K562 (cell line): ENCODE measurements around the gene TSPAN15. TPM values are rescaled to one million over a fixed set of nuclear protein-coding genes. Genes with fewer than 3 reads are reported as not detected.

Source experiments
- ATAC-seq: fragments of 200-7000 bp; cut with Tn5 transposase; 3 replicates; pipeline ENCODE4 v1.9.1; 2020; ENCODE audit warnings: moderate library complexity
- BruUV-seq: library from RNA; stranded (reverse); fragments of 400-500 nt; replicated peaks from 2 replicates; lab custom pipeline; 2021; lab: Mats Ljungman, UMichigan
- CTCF ChIA-PET: fragments of 300-600 bp; formaldehyde crosslinking; extraction: SDS; loops from one replicate; lab custom pipeline; 2021; ENCODE audit warnings: low intra/inter-chr PET ratio; lab: Yijun Ruan, JAX
- POLR2A ChIA-PET: fragments of 300-600, 350-650 bp; sonication (Branson Sonifier 250); formaldehyde crosslinking; extraction: SDS; loops from one replicate; lab custom pipeline; 2021; ENCODE audit warnings: antibody characterized with exemption, inconsistent platforms; lab: Yijun Ruan, JAX
- DNase-seq, 4 experiments: peaks; one replicate each; pipeline versions ENCODE4 v3.0.0 to v3.0.0-alpha.2; 2011 to 2018; ENCODE audit warnings: low spot score in 3 of 4, mixed read lengths in 3 of 4; ENCODE audit errors: extremely low read depth in 1 of 4
- FAIRE-seq: peaks from 2 replicates; lab custom pipeline; 2011; peaks lifted over from hg19 to GRCh38; lab: Jason Lieb, UNC
- H2AFZ ChIP-seq: 2 replicates; pipeline ENCODE4 v1.6.0; 2011; ENCODE audit warnings: low read depth, low read length, control low read depth, inconsistent platforms
- H3K27ac ChIP-seq: fragments of 200-600 bp; 3 replicates; pipeline ENCODE4 v1.8.0; 2011; ENCODE audit warnings: low read depth, mild to moderate bottlenecking, control low read depth, inconsistent platforms, low read length, moderate library complexity, mixed read lengths; ENCODE audit errors: extremely low read depth
- H3K27me3 ChIP-seq, 2 experiments: fragments of 300-600 bp in 1 of 2; 2 replicates in 1 of 2; 3 replicates in 1 of 2; pipeline versions ENCODE4 v1.6.0 to v1.8.0; 2011; ENCODE audit warnings: inconsistent platforms in 2 of 2, low read length in 2 of 2, mild to moderate bottlenecking in 1 of 2, mixed read lengths in 1 of 2, moderate library complexity in 1 of 2; ENCODE audit not compliant: control insufficient read depth in 2 of 2, insufficient read depth in 2 of 2
- H3K36me3 ChIP-seq: fragments of 300-600 bp; 3 replicates; pipeline ENCODE4 v1.8.0; 2011; ENCODE audit warnings: mild to moderate bottlenecking, low read length, inconsistent platforms; ENCODE audit not compliant: control insufficient read depth, insufficient read depth
- H3K4me1 ChIP-seq, 2 experiments: fragments of 200-600 bp in 1 of 2; replicated peaks in 1 of 2; 2 replicates in 1 of 2; 3 replicates in 1 of 2; pipeline versions ENCODE4 v1.5.1 to v1.8.0; 2011; ENCODE audit warnings: inconsistent platforms in 2 of 2, low read length in 2 of 2, mild to moderate bottlenecking in 1 of 2, mixed read lengths in 1 of 2, moderate library complexity in 1 of 2; ENCODE audit not compliant: control insufficient read depth in 2 of 2, insufficient read depth in 2 of 2
- H3K4me2 ChIP-seq: 2 replicates; pipeline ENCODE4 v1.6.1; 2011; ENCODE audit warnings: low read length, control low read depth, inconsistent platforms, mixed read lengths; ENCODE audit not compliant: insufficient read depth
- H3K4me3 ChIP-seq: fragments of 200-600 bp; sonication (generic), shearing (Covaris generic); 2 replicates; pipeline ENCODE4 v1.5.1; 2016; ENCODE audit warnings: control low read depth, inconsistent platforms
- H3K79me2 ChIP-seq: fragments of 200-600 bp; 3 replicates; pipeline ENCODE4 v1.8.0; 2011; ENCODE audit warnings: low read length, inconsistent platforms; ENCODE audit not compliant: control insufficient read depth, insufficient read depth
- H3K9ac ChIP-seq, 2 experiments: 2 replicates each; pipeline versions ENCODE4 v1.6.0 to v1.6.1; 2011; ENCODE audit warnings: low read depth in 2 of 2, low read length in 2 of 2, control low read depth in 1 of 2, inconsistent platforms in 1 of 2, mild to moderate bottlenecking in 1 of 2, mixed read lengths in 1 of 2; ENCODE audit not compliant: insufficient read depth in 1 of 2
- H3K9me1 ChIP-seq: one replicate; pipeline ENCODE4 v1.6.0; 2011; ENCODE audit warnings: inconsistent platforms, mild to moderate bottlenecking, low read length, moderate library complexity; ENCODE audit not compliant: control insufficient read depth, insufficient read depth
- H3K9me3 ChIP-seq: replicated peaks from 2 replicates; pipeline ENCODE4 v1.5.1; 2011; ENCODE audit warnings: low read depth, low read length, inconsistent platforms; ENCODE audit not compliant: control insufficient read depth, insufficient read depth
- H4K20me1 ChIP-seq: replicated peaks from 2 replicates; pipeline ENCODE4 v1.6.1; 2011; ENCODE audit warnings: low read length, inconsistent platforms, mixed read lengths; ENCODE audit not compliant: control insufficient read depth, insufficient read depth
- BACH1 ChIP-seq: fragments of 200-800 bp; sonication (Bioruptor generic); IDR thresholded peaks from 2 replicates; pipeline ENCODE4 v1.6.1; 2016; ENCODE audit warnings: missing genetic modification characterization, missing compliant biosample characterization
- CBX3 ChIP-seq, 2 experiments: IDR thresholded peaks; 1 replicate in 1 of 2; 2 replicates in 1 of 2; pipeline ENCODE4 v1.6.1; 2012; ENCODE audit warnings: inconsistent platforms in 2 of 2, low read length in 2 of 2, borderline replicate concordance in 1 of 2, control low read depth in 1 of 2
- DNMT1 ChIP-seq: fragments of 450-650 bp; IDR thresholded peaks from 2 replicates; pipeline ENCODE4 v1.6.1; 2016; ENCODE audit warnings: antibody characterized with exemption, mild to moderate bottlenecking
- DPF2 ChIP-seq: fragments of 450-650 bp; IDR thresholded peaks from 2 replicates; pipeline ENCODE4 v1.6.1; 2016
- FOXJ2 ChIP-seq: fragments of 200-800 bp; sonication (Bioruptor generic); IDR thresholded peaks from 2 replicates; pipeline ENCODE4 v1.6.1; 2016; ENCODE audit warnings: missing genetic modification characterization, missing compliant biosample characterization
- GABPB1 ChIP-seq: sonication (generic); formaldehyde crosslinking; IDR thresholded peaks from 2 replicates; pipeline ENCODE4 v1.8.0; 2022; ENCODE audit warnings: mild to moderate bottlenecking, missing genetic modification reagents
- HCFC1 ChIP-seq: IDR thresholded peaks from 2 replicates; pipeline ENCODE4 v1.6.1; 2012; ENCODE audit warnings: low read depth, low read length, improper control_type of control experiment
- KHSRP ChIP-seq: fragments of 450-650 bp; IDR thresholded peaks from 2 replicates; pipeline ENCODE4 v1.6.1; 2017
- MYNN ChIP-seq, 2 experiments: sonication (generic); formaldehyde crosslinking in 1 of 2; IDR thresholded peaks; 2 replicates each; pipeline versions ENCODE4 v1.5.0 to v1.6.1; 2016 to 2020; ENCODE audit warnings: antibody characterized with exemption in 1 of 2, missing genetic modification reagents in 1 of 2
- SRSF3 ChIP-seq: fragments of 200-400 bp; formaldehyde crosslinking; IDR thresholded peaks from 2 replicates; pipeline ENCODE4 v1.6.1; 2016; ENCODE audit warnings: mild to moderate bottlenecking, low read length, moderate library complexity; ENCODE audit not compliant: insufficient read depth
- TFAM ChIP-seq: fragments of 250-450 bp; sonication (Bioruptor Pico); conservative IDR thresholded peaks from 2 replicates; pipeline ENCODE4 v1.5.0; 2021; ENCODE audit warnings: mild to moderate bottlenecking, moderate library complexity
- ZNF140 ChIP-seq: fragments of 250-450 bp; sonication (Bioruptor Pico); IDR thresholded peaks from 2 replicates; pipeline ENCODE4 v1.8.0; 2021; ENCODE audit warnings: moderate library complexity, mild to moderate bottlenecking, inconsistent platforms
- ZNF311 ChIP-seq: fragments of 250-450 bp; sonication (Bioruptor Pico); IDR thresholded peaks from 2 replicates; pipeline ENCODE4 v1.4.0; 2020; ENCODE audit warnings: mild to moderate bottlenecking, moderate library complexity
- ZNF764 ChIP-seq: fragments of 250-450 bp; sonication (Bioruptor Pico); IDR thresholded peaks from 2 replicates; pipeline ENCODE4 v1.4.0; 2020; ENCODE audit warnings: low read depth, mild to moderate bottlenecking, moderate library complexity
- WGBS: fragments of 100-300 bp; shearing (Covaris generic); methylation state at CpG from one replicate; pipeline ENCODE4 v1.1.6; 2016; ENCODE audit warnings: low coverage, mixed read lengths; ENCODE audit not compliant: insufficient coverage; ENCODE audit errors: missing lambda C conversion rate; 5-methylcytosine and 5-hydroxymethylcytosine counted together
- in situ Hi-C: fragments of 300-500 bp; cut with MboI; formaldehyde crosslinking; loops from 4 replicates; pipeline ENCODE4 v1.15.0; 2018; ENCODE audit warnings: inconsistent platforms, mixed read lengths
- intact Hi-C: fragments of 100-400 bp; cut with micrococcal nuclease; formaldehyde crosslinking; loops from 2 replicates; pipeline ENCODE4 v1.14.2; 2022
- polyA plus RNA-seq, 8 experiments: library from polyadenylated mRNA; depleted of rRNA in 4 of 8; stranded (reverse) in 5 of 8; unstranded in 3 of 8; fragments of >200 nt; fragmentation: Nextera tagmentation in 2 of 8; fragmentation: Illumina TruSeq in 1 of 8; extraction: Ambion mirVana in 2 of 8; extraction: Trizol in 1 of 8; gene quantifications; 2 replicates each; pipeline versions ENCODE4 v1.2.1 to v1.2.3, GENCODE V29; 2011 to 2014; ENCODE audit warnings: inconsistent platforms in 1 of 8, missing spikeins in 1 of 8
- total RNA-seq, 7 experiments: library from RNA; depleted of rRNA in 6 of 7; stranded (reverse); fragments of >200 nt in 6 of 7; fragmentation: Illumina TruSeq in 2 of 7; extraction: Trizol in 2 of 7; gene quantifications; 2 replicates each; pipeline versions ENCODE4 v1.2.1 to v1.2.3, GENCODE V29; 2011 to 2021; ENCODE audit warnings: low replicate concordance in 1 of 7
- TF ChIP-seq, protein P1 (sequence below): IDR thresholded peaks from 2 replicates; pipeline ENCODE4 v1.6.1; 2016; ENCODE audit warnings: missing genetic modification characterization, missing compliant biosample characterization
- TF ChIP-seq, protein P2 (sequence below): fragments of 450-650 bp; IDR thresholded peaks from 2 replicates; pipeline ENCODE4 v1.6.1; 2016; ENCODE audit warnings: missing biosample characterization, missing genetic modification characterization

The TSPAN15 gene
- total and polyA plus RNA-seq, 9 of the 15 experiments (the other 6 are each of a cell fraction or from before 2014, with no cell fraction given) = 0.33 to 1.0 (median 0.45) TPM; not detected in 2

DNA sequence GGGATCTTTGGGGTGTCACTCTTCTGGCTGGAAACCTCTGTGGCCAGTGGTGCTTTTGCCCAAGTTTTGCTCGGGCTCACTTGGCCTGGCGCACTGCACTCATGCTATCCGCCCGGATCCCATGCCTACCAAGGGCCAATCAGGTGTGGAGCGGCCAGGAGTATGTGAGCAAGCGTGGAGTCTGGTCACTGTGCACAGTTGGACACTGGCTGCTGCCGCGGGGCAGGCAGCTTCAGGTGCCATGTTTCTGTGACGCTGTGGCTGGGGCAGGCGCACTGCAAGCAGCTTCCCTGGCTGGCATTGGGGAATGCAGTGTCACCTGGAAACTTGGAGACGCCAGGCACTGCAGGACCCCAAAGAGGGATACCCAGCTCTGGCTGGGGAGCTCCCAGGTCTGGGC lies 76.7 kb downstream of the TSPAN15 start:
- in situ Hi-C loops (no loop called here), intact Hi-C loops (loop anchor here (10.0 kb wide), 1 partner anchor 387 kb away; no protein-coding TSS in a partner anchor)
- no peaks in the 10 kb centered on the region for H3K36me3 ChIP-seq
- H3K9me3 ChIP-seq = no peaks in the 10 kb centered on the region
- no peaks in the 10 kb centered on the region for H4K20me1 ChIP-seq
- ChIA-PET CTCF (no interaction called here), POLR2A (interaction anchor here (0.6 to 0.7 kb wide), 4 partner anchors 95 to 204 kb away, joined by 3 to 4 read pairs (median 3); no protein-coding TSS in a partner anchor)
- no peak for ATAC-seq
- no peak for TF ChIP-seq SRSF3
- TF ChIP-seq GABPB1 (CRISPR knock-in tag) = no peak
- no peak for TF ChIP-seq CBX3 (IDR thresholded peaks at IDR 0.05; ENCODE audit: borderline replicate concordance in 1 of 2, low read length in 2 of 2)
- TF ChIP-seq BACH1 (tag) = no peak
- TF ChIP-seq TFAM (CRISPR knock-in tag) = no peak
- TF ChIP-seq ZNF764 = no peak
- TF ChIP-seq, protein P1, sequence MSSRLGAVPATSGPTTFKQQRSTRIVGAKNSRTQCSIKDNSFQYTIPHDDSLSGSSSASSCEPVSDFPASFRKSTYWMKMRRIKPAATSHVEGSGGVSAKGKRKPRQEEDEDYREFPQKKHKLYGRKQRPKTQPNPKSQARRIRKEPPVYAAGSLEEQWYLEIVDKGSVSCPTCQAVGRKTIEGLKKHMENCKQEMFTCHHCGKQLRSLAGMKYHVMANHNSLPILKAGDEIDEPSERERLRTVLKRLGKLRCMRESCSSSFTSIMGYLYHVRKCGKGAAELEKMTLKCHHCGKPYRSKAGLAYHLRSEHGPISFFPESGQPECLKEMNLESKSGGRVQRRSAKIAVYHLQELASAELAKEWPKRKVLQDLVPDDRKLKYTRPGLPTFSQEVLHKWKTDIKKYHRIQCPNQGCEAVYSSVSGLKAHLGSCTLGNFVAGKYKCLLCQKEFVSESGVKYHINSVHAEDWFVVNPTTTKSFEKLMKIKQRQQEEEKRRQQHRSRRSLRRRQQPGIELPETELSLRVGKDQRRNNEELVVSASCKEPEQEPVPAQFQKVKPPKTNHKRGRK (tag) = no peak
- TF ChIP-seq, protein P2, sequence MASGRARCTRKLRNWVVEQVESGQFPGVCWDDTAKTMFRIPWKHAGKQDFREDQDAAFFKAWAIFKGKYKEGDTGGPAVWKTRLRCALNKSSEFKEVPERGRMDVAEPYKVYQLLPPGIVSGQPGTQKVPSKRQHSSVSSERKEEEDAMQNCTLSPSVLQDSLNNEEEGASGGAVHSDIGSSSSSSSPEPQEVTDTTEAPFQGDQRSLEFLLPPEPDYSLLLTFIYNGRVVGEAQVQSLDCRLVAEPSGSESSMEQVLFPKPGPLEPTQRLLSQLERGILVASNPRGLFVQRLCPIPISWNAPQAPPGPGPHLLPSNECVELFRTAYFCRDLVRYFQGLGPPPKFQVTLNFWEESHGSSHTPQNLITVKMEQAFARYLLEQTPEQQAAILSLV = no peak
- no peak for TF ChIP-seq MYNN (IDR thresholded peaks at IDR 0.05)
- TF ChIP-seq MYNN (CRISPR knock-in tag; IDR thresholded peaks at IDR 0.05) = no peak
- no peak for TF ChIP-seq FOXJ2
- no peak for TF ChIP-seq DNMT1
- TF ChIP-seq ZNF140 (CRISPR knock-in tag) = no peak
- no peak for TF ChIP-seq HCFC1
- TF ChIP-seq DPF2 = no peak
- TF ChIP-seq ZNF311 (CRISPR knock-in tag) = no peak
- no peak for TF ChIP-seq KHSRP
- no peak overlapping the region for H3K27ac ChIP-seq
- no peak overlapping the region for H3K4me3 ChIP-seq
- no TSS peak for BruUV-seq
- no peak overlapping the region for H3K9ac ChIP-seq
- no peak for FAIRE-seq
- H3K4me1 ChIP-seq = no peaks in the 10 kb centered on the region
- 0% methylated on average over 11 of the region's 11 CpGs for WGBS
- H3K9me1 ChIP-seq = no peaks in the 10 kb centered on the region
- no peak overlapping the region for H2AFZ ChIP-seq
- no peak overlapping the region for H3K4me2 ChIP-seq
- H3K79me2 ChIP-seq = no peaks in the 10 kb centered on the region
- H3K27me3 ChIP-seq = peaks cover 0 to 20% of the 10 kb centered on the region in 2 experiments; a peak in 2 of 5 replicates
- DNase-seq = no peak
